Amniotic epithelial cell (primary cell): Measurements from ENCODE around the gene OTOP2.
A peak's percentile ranks its signal among the peaks of the same experiment; 100 is the strongest.

Experiments
- DNase-seq: peaks from one replicate; pipeline ENCODE4 v3.0.0-alpha.2; 2010; ENCODE audit warnings: low read depth

OTOP2 gene

GRCh38 chr17:74924250-74924948 lies at the start of gene OTOP2:
OTOP2 (plus strand) TSS chr17:74924273; CDS start chr17:74924633, 360 bp downstream.
- no peak for DNase-seq

DNA sequence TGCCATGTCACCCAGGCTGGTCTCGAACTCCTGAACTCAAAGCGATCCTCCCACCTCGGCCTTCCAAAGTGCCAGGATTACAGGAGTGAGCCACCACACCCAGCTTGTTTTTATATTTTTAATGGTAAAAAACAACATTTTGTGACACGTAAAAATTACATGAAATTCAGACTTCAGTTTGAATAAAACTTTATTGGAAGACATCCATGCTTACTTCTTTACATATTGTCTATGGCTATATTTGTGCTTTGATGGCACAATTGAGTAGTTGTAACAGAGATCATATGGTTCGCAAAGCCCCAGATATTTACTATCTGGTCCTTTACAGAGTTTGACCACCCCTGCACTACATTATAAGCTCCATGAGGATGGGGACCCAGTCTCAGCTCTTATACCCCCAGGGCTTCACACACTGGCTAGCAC lies 49.4 kb upstream of the OTOP2 start:
- no peak for DNase-seq

- DNase-seq = no peak
Observed at GRCh38 chr17:74875155-74875976, 48.7 kb upstream of the OTOP2 start.

DNA sequence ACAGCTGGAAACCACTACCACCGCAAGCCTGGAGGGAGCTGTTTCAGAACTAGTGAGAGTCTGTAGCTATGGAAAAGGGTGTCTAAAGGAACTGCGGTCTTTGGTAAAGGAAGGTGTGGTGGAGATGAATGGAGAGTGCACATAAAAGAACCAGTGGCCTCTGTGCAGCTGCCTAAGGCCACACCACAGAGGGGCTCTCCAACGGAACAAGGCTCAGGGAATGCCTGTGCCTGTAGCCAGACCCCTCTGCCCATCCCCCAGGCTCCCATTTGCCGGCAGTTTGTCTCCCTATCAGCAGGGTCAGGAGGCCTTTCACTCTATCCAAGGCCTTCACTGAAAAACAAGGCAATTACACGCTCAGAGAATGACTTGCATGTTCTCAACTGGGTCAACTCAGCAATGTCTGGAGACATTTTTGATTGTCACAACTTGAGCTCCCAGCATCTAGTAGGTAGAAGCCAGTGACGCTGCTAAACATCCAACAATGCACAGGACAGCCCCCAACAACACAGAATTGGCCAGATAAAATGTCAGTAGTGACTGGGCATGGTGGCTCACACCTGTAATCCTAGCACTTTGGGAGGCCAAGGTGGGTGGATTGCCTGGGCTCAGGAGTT lies 48.0 kb upstream of the OTOP2 start:
- no peak for DNase-seq

- DNase-seq = peak; percentile 24
Observed at GRCh38 chr17:74877592-74878548, 46.2 kb upstream of the OTOP2 start.

- no peak for DNase-seq
Observed at GRCh38 chr17:74878658-74879057, 45.4 kb upstream of the OTOP2 start.

DNA sequence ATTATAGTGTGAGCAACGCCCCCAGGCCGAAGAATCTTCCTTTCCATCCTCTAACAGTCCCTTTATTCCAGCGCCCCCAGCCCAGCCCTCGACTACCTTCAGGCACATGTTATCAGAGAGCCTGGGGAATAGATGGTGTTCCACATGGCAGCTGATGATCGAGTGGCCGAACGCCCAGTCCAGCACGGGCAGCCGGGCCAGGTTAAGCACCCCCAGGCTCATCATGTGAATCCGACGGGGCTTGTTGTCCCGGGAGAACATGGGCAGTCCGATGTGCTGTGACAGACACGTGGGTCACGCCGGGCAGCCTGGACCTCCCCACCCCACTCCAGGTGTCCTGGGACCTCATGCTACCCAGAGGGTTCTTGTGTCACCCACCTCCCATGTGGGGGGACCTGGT lies 44.8 kb upstream of the OTOP2 start:
- DNase-seq = no peak

DNA sequence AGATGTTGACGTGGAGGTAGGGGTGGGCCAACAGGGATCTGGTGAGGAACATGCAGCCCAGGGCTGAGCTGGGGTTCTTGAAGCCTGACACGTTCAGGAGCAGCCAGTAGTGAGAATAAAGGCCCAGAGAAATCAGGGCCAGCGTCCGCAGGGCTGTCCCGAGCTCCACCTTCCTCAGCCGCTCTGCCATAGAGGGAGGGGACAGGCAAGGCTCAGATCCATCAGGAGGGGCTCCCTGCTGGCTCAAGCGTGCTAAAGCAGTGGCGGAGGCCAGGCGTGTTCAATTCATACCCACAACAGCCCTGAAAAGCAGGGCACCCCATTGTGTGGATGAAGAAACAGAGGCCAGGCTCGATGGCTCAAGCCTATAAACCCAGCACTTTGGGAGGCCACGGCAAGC lies 43.0 kb upstream of the OTOP2 start:
- no peak for DNase-seq

DNA sequence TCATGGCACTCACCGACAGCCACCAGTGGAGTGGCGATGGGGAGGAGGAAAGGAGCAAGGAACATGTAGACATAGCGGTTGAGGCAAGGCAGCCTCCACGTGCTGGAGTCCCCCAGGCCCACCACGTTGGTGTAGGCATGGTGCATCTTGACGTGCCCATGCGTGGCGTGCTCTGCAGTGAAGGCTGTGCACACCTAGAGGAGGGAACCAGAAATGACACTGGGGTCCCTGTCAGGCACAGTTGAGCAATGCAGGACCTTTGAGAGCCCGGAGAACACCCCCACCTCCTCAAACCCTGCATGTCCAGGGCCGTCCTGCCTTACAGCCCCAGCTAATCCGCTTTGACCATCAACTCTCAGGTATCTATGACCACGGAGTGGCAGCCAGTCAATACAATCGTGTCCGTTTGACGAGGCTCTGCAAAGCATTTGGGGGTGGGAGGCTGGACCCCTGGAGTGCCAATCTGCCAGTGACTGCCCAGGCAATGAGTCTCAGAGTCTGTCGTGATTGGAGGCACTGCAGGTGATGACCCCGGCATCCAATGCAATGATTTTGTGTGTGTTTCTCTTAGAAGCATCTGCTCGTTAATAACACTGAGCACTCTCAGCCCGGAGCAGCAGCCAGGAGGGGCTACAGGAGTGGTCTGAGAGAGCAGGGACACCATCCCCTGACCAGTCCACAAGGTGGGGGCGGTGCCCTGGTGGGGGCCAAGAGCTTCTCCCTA lies 41.4 kb upstream of the OTOP2 start:
- no peak for DNase-seq

GRCh38 chr17:74883241-74883745 lies 40.8 kb upstream of the OTOP2 start:
- DNase-seq = no peak

DNA sequence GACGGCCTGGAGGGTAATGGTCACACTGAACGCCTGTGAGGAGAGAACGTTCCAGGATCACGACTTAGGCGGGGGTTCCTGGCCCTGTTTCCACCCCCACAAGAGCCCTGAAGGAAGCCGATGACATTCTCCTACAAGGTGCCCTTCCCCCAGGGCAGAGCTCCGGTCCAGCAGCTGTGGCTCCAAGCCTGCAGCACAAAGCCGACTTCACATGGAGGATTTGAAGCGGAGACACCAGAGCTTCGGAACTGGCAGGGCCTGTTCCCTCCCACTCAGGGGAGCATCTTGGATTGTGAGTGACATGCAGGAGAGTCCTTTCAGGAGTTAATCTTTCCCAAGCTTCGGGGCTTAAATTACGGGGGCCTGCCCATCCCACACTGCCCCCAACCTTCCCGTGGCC lies 35.6 kb upstream of the OTOP2 start:
- DNase-seq = no peak

DNA sequence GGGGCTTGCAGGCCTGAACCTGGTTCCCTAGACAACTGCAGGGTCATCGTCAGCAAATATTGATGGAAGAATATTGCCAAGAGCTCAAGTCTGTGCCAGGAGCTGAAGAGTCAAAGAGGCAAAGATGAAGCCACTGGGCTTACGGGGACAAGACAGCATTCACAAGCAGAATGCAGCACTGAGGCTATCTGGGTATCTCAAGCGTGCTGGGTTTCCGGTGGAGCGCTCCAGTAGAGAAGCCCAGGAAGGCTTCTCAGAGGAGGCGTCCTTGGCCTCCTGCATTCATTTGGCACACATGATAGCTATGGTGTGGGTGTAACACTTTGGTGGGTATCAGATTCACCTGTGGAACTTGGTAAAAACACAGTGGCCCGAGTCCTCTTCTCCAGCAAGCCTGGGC lies 33.5 kb upstream of the OTOP2 start:
- DNase-seq = no peak

DNA sequence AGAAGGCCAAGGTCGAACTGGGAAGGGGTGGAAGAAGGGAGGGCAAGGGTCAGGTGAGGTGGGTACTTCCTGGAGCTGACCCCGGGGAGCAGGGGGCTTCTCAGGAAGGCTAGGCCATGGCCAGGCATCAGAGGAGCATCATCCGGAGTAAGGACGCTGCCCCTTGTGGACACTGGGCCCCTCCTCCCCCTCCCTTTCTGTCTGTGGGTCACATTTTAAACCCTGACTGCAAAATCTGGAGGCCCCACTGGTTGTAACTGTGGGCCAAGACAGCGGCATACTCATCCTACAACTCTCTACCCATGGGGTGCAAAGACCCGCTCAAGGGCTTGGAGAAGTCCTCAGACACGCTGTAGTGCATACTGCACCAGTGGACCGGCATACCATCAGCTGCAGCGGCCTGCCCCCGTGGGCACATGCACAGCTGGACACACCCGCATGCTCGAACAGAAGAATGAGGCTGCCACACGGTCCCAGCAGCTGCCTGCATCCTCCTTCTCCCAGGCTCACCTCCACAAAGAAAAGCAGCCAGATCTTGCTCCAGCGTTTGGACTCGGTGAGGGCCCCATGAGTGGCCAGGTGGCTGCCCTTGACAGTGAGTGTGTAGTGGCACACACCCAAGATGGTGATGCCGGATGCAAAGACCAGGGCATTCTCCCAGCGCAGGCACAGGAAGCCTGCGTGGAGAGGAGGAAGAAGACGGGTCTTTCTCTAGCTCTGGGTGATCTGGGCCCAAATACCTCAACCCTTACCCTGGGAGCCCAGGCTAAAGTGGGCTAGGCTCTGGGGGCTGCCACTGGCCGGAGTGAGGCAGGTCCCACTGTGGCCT lies 31.8 kb upstream of the OTOP2 start:
- no peak for DNase-seq

DNA sequence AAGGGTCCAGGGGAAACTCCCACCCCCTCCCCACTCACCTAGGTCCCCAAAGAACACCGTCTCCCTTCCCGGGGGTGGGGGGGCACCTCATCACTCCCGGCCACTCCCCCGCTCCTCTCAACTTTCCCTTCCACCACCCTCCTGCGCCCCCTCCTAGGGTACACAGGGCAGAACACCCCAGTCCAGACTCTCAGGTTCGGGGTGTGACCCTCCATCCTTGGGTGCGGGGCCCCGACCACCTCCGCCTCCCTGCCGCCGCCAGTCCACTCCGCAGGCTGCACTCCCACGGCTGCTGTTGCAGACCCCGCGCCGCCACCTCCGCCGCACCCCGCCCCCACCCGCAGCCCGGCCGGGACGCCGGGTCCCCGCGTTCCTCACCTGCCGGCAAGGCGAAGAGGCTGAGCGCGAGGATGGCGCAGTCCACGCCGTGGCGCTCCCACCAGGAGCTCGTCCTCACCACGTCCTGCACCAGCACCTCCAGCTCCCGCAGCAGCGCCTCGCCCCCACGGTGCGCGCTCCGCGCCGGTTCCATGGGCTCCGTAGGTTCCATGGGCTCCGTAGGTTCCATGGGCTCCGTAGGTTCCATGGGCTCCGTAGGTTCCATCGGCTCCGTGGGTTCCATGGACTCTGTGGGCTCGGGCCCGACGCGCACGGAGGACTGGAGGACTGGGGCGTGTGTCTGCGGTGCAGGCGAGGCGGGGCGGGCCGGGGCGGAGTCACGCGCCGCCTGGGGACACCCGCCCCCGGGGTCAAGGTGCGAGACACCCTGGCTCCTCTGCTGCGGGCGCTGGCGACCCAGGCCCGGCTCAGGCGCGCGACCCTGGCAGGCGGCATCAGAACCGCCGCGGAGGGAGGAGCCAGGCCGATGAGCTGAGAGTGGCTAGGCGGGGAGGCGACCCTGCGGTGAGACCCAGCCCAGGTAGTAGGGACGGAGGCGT lies 30.8 kb upstream of the OTOP2 start, which contains the start of gene FADS6:
FADS6 (minus strand) TSS at position 660 of the 938 bp plus-strand sequence; CDS start at position 622, 38 bp downstream.
- no peak for DNase-seq

- DNase-seq = no peak
Observed at GRCh38 chr17:74893936-74894671, 30.0 kb upstream of the OTOP2 start.

- no peak for DNase-seq
Observed at GRCh38 chr17:74898376-74898946, 25.6 kb upstream of the OTOP2 start.

DNA sequence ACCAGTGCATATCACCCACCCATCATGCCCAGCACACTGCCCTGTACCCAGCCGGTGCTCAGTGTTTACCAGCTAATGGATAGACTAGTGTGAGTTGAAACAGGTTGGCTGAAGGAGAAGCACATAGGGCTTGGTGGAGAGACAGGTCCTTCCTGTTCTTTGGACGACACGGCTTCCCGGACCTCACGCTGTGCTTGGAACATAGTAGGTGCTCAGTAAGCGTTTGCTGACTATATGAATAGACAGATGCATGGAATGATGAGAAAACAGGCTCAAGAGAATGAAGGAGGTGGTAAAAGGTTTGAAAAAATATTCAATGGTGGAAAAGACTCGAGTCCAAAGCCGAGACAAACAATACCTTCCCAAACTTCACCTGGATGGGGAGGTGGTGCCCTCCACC lies 23.9 kb upstream of the OTOP2 start:
- DNase-seq = no peak
